IMR-90 (cell line): Measurements from ENCODE around the gene CGGBP1. TPM values are rescaled to one million over a fixed set of nuclear protein-coding genes. Genes with fewer than 3 reads are reported as not detected.

Experiments used
- ATAC-seq: fragments of 200-7000 bp; cut with Tn5 transposase; 2 replicates; pipeline ENCODE4 v1.9.1; 2020; ENCODE audit warnings: low read depth, mild to moderate bottlenecking, moderate library complexity
- BruUV-seq: library from RNA; stranded (reverse); fragments of 400-500 nt; replicated peaks from 2 replicates; lab custom pipeline; 2021; lab: Mats Ljungman, UMichigan
- CTCF ChIA-PET: fragments of 300-600 bp; formaldehyde crosslinking; extraction: SDS; loops from one replicate; lab custom pipeline; 2021; ENCODE audit warnings: antibody characterized with exemption; lab: Yijun Ruan, JAX
- POLR2A ChIA-PET: fragments of 300-600 bp; sonication (Branson Sonifier 250); formaldehyde crosslinking; loops from one replicate; lab custom pipeline; 2022; ENCODE audit warnings: antibody characterized with exemption; ENCODE audit not compliant: unreplicated experiment; lab: Charles Lee
- DNase-seq: peaks from one replicate; pipeline ENCODE4 v3.0.0; 2013
- H2AFZ ChIP-seq: replicated peaks from 2 replicates; pipeline ENCODE3; 2013; ENCODE audit warnings: low read length, mild to moderate bottlenecking; ENCODE audit not compliant: poor library complexity
- H2AK5ac ChIP-seq: 2 replicates; pipeline ENCODE4 v1.6.1; 2013; ENCODE audit warnings: low read depth, low read length, inconsistent platforms
- H2AK9ac ChIP-seq: replicated peaks from 2 replicates; pipeline ENCODE3; 2013; ENCODE audit warnings: mild to moderate bottlenecking, low read depth, low read length, moderate library complexity; ENCODE audit not compliant: poor library complexity
- H2BK120ac ChIP-seq: 2 replicates; pipeline ENCODE4 v1.6.1; 2013; ENCODE audit warnings: low read depth, low read length, inconsistent platforms
- H2BK15ac ChIP-seq: 3 replicates; pipeline ENCODE4 v1.6.1; 2013; ENCODE audit warnings: low read depth, low read length, inconsistent platforms
- H2BK20ac ChIP-seq: 2 replicates; pipeline ENCODE4 v1.6.1; 2013; ENCODE audit warnings: low read depth, mild to moderate bottlenecking, inconsistent platforms, low read length, moderate library complexity
- H2BK5ac ChIP-seq: 2 replicates; pipeline ENCODE4 v1.6.1; 2013; ENCODE audit warnings: mild to moderate bottlenecking, low read depth, low read length, inconsistent platforms; ENCODE audit not compliant: poor library complexity, severe bottlenecking
- H3K14ac ChIP-seq: replicated peaks from 2 replicates; pipeline ENCODE4 v1.6.1; 2013; ENCODE audit warnings: low read depth, low read length, inconsistent platforms
- H3K18ac ChIP-seq: 2 replicates; pipeline ENCODE4 v1.6.1; 2013; ENCODE audit warnings: low read depth, low read length, control low read depth
- H3K23ac ChIP-seq: 2 replicates; pipeline ENCODE4 v1.6.1; 2013; ENCODE audit warnings: low read depth, low read length, inconsistent platforms
- H3K27ac ChIP-seq: 2 replicates; pipeline ENCODE4 v1.5.1; 2013; ENCODE audit warnings: mild to moderate bottlenecking, control low read depth, low read length; ENCODE audit not compliant: insufficient read depth
- H3K27me3 ChIP-seq: 2 replicates; pipeline ENCODE4 v1.6.1; 2013; ENCODE audit warnings: low read length; ENCODE audit not compliant: control insufficient read depth, insufficient read depth
- H3K36me3 ChIP-seq: 2 replicates; pipeline ENCODE4 v1.6.1; 2013; ENCODE audit warnings: low read length, mixed read lengths; ENCODE audit not compliant: control insufficient read depth, insufficient read depth
- H3K4ac ChIP-seq: 2 replicates; pipeline ENCODE4 v1.6.1; 2013; ENCODE audit warnings: low read depth, low read length, inconsistent platforms
- H3K4me1 ChIP-seq: 2 replicates; pipeline ENCODE4 v1.6.1; 2013; ENCODE audit warnings: low read length, mixed read lengths; ENCODE audit not compliant: control insufficient read depth, insufficient read depth
- H3K4me2 ChIP-seq: 2 replicates; pipeline ENCODE4 v1.6.1; 2013; ENCODE audit warnings: low read depth, mild to moderate bottlenecking, control low read depth, low read length, moderate library complexity
- H3K4me3 ChIP-seq: 2 replicates; pipeline ENCODE4 v1.5.1; 2013; ENCODE audit warnings: low read depth, mild to moderate bottlenecking, control low read depth, low read length, moderate library complexity; ENCODE audit not compliant: insufficient read depth
- H3K56ac ChIP-seq: 2 replicates; pipeline ENCODE4 v1.6.1; 2013; ENCODE audit warnings: low read length, inconsistent platforms; ENCODE audit not compliant: insufficient read depth; ENCODE audit errors: extremely low read depth
- H3K79me1 ChIP-seq, 2 experiments: 2 replicates each; pipeline ENCODE4 v1.6.1; 2013; ENCODE audit warnings: low read length in 2 of 2, inconsistent platforms in 1 of 2, low read depth in 1 of 2
- H3K9ac ChIP-seq: 2 replicates; pipeline ENCODE4 v1.6.1; 2013; ENCODE audit warnings: low read depth, low read length, control low read depth
- H3K9me1 ChIP-seq: 2 replicates; pipeline ENCODE4 v1.6.1; 2013; ENCODE audit warnings: low read length, inconsistent platforms; ENCODE audit not compliant: insufficient read depth
- H3K9me3 ChIP-seq: 2 replicates; pipeline ENCODE4 v1.6.1; 2013; ENCODE audit warnings: low read length; ENCODE audit not compliant: control insufficient read depth, insufficient read depth
- H4K20me1 ChIP-seq: 2 replicates; pipeline ENCODE4 v1.6.1; 2013; ENCODE audit warnings: low read length, inconsistent platforms; ENCODE audit not compliant: insufficient read depth
- H4K5ac ChIP-seq: 2 replicates; pipeline ENCODE4 v1.6.1; 2013; ENCODE audit warnings: mild to moderate bottlenecking, low read depth, low read length, control low read depth
- H4K8ac ChIP-seq, 2 experiments: 2 replicates each; pipeline ENCODE4 v1.6.1; 2013; ENCODE audit warnings: low read depth in 2 of 2, low read length in 2 of 2, control low read depth in 1 of 2, inconsistent platforms in 1 of 2
- H4K91ac ChIP-seq: 2 replicates; pipeline ENCODE4 v1.6.1; 2013; ENCODE audit warnings: low read depth, low read length, inconsistent platforms; ENCODE audit not compliant: insufficient read depth
- BHLHE40 ChIP-seq: fragments of 150-350 bp; IDR thresholded peaks from 2 replicates; pipeline ENCODE4 v1.6.1; 2016; ENCODE audit warnings: mild to moderate bottlenecking, low read depth, low read length
- ELK1 ChIP-seq: fragments of 150-350 bp; IDR thresholded peaks from 2 replicates; pipeline ENCODE4 v1.6.1; 2016; ENCODE audit warnings: low read depth, mild to moderate bottlenecking, low read length, moderate library complexity, borderline replicate concordance
- WGBS, 2 experiments: methylation state at CpG; one replicate each; pipeline versions ENCODE4 v1.1.5 to v1.1.7; 2013; ENCODE audit warnings: missing lambda C conversion rate in 2 of 2; ENCODE audit not compliant: insufficient read length in 1 of 2; ENCODE audit errors: extremely low coverage in 2 of 2; 5-methylcytosine and 5-hydroxymethylcytosine counted together
- dilution Hi-C: fragments of 300-500 bp; cut with HindIII; formaldehyde crosslinking; loops from one replicate; pipeline ENCODE4 v1.14.3; 2018; ENCODE audit warnings: low sequenced_read_pairs; ENCODE audit not compliant: unreplicated experiment
- in situ Hi-C: fragments of 300-500 bp; cut with MboI; formaldehyde crosslinking; loops from 3 replicates; pipeline ENCODE4 v1.14.3; 2019; ENCODE audit warnings: low sequenced_read_pairs, inconsistent platforms, mixed read lengths
- intact Hi-C: fragments of 100-400 bp; cut with micrococcal nuclease; formaldehyde crosslinking; loops from 2 replicates; pipeline ENCODE4 v1.10.0; 2022
- polyA plus RNA-seq, 3 experiments: library from polyadenylated mRNA; depleted of rRNA; stranded (reverse); fragments of >200 nt; gene quantifications; 2 replicates each; pipeline ENCODE4 v1.2.3, GENCODE V29; 2012; ENCODE audit warnings: low replicate concordance in 1 of 3
- total RNA-seq: library from RNA; depleted of rRNA; stranded (reverse); fragments of >200 nt; gene quantifications from 2 replicates; pipeline ENCODE4 v1.2.3, GENCODE V29; 2012

Gene CGGBP1
- total and polyA plus RNA-seq, 2 of the 4 experiments (the other 2 are of a cell fraction): 42.1 to 47.7 TPM

- DNase-seq: no peak
- Histone ChIP-seq H3K36me3 (no peaks in the 10 kb centered on the region), H3K27me3 (no peaks in the 10 kb centered on the region), H3K14ac (no peak overlapping the region), H2AK5ac (no peak overlapping the region), H4K5ac (no peak overlapping the region), H4K8ac (no peak overlapping the region), H2BK20ac (no peak overlapping the region), H3K4ac (no peak overlapping the region), H3K27ac (no peak overlapping the region), H3K9ac (no peak overlapping the region), H3K4me3 (no peak overlapping the region), H3K4me2 (no peak overlapping the region), H4K20me1 (peaks cover 30% of the 10 kb centered on the region), H3K4me1 (peaks cover 3% of the 10 kb centered on the region; the same call in 1 of the 2 replicates), H2BK5ac (no peak overlapping the region), H3K23ac (no peak overlapping the region), H3K56ac (no peak overlapping the region), H3K79me1 (peaks cover 18 to 24% of the 10 kb centered on the region in 2 experiments), H2AFZ (no peak overlapping the region), H2AK9ac (no peak overlapping the region), H3K18ac (no peak overlapping the region), H2BK15ac (no peak overlapping the region), H3K9me3 (no peaks in the 10 kb centered on the region), H3K9me1 (peaks cover 2% of the 10 kb centered on the region; the same call in 1 of the 2 replicates), H4K91ac (no peak overlapping the region), H2BK120ac (no peak overlapping the region)
- CTCF ChIA-PET: no interaction called here
- in situ Hi-C loops: no loop called here
- ATAC-seq: no peak
- POLR2A ChIA-PET: no interaction called here
- dilution Hi-C loops: no loop called here
- intact Hi-C loops: no loop called here
- no CpG with 5 or more reads among the region's 2 CpGs for WGBS, 2 experiments
- TF ChIP-seq ELK1 (no peak), BHLHE40 (no peak)
- no TSS peak for BruUV-seq
These were observed 16.7 kb upstream of the CGGBP1 start for GRCh38 chr3:88075497-88075896.
